HL-60 (cell line): ENCODE results near the gene NCMAP.
"Not testable (repeated sequence)": the region's sequence is repeated elsewhere in the genome, so short reads cannot be mapped to it uniquely, and the experiment has no call there.

ENCODE experiments used
- DNase-seq, 2 experiments: peaks; one replicate each; pipeline ENCODE4 v3.0.0-alpha.2; 2010 to 2020; ENCODE audit warnings: low read depth in 1 of 2, low spot score in 1 of 2
- H3K27ac ChIP-seq: fragments of 250-450 bp; sonication (Bioruptor Pico); replicated peaks from 2 replicates; pipeline ENCODE4 v1.5.1; 2020; ENCODE audit warnings: mild to moderate bottlenecking, moderate library complexity
- H3K27me3 ChIP-seq: fragments of 250-450 bp; sonication (Bioruptor Pico); 2 replicates; pipeline ENCODE4 v1.5.1; 2021; ENCODE audit warnings: mild to moderate bottlenecking, moderate library complexity; ENCODE audit not compliant: insufficient read depth, poor library complexity, severe bottlenecking
- H3K4me3 ChIP-seq: replicated peaks from 2 replicates; pipeline ENCODE4 v1.5.1; 2011; ENCODE audit warnings: mild to moderate bottlenecking, control low read depth, low read length; ENCODE audit not compliant: insufficient read depth
- CTCF ChIP-seq: IDR thresholded peaks from one replicate; pipeline ENCODE4 v1.5.1; 2011; ENCODE audit warnings: low read length, control low read depth, inconsistent platforms; ENCODE audit not compliant: insufficient read depth
- GABPA ChIP-seq: IDR thresholded peaks from 2 replicates; pipeline ENCODE4 v1.6.1; 2012; ENCODE audit warnings: low read depth
- POLR2AphosphoS5 ChIP-seq: IDR thresholded peaks from 2 replicates; pipeline ENCODE4 v1.6.1; 2012; ENCODE audit warnings: low read depth
- REST ChIP-seq: IDR thresholded peaks from 2 replicates; pipeline ENCODE4 v1.6.1; 2012; ENCODE audit warnings: low read depth; ENCODE audit not compliant: insufficient replicate concordance
- SPI1 ChIP-seq: IDR thresholded peaks from 2 replicates; pipeline ENCODE4 v1.6.1; 2012; ENCODE audit warnings: low read depth, mild to moderate bottlenecking, borderline replicate concordance

NCMAP gene

GRCh38 chr1:24526940-24527542, 28.8 kb upstream of the NCMAP start:
- Histone ChIP-seq H3K27me3 (no peaks in the 10 kb centered on the region), H3K27ac (no peak overlapping the region), H3K4me3 (no peak overlapping the region)
- DNase-seq, result peak in 1 of 2 experiments; percentile 35
- TF ChIP-seq GABPA, result no peak
- TF ChIP-seq POLR2AphosphoS5, result no peak
- TF ChIP-seq CTCF, result no peak
- TF ChIP-seq SPI1, result no peak
- no peak for TF ChIP-seq REST

- TF ChIP-seq POLR2AphosphoS5, result no peak
- no peak for TF ChIP-seq GABPA
- TF ChIP-seq CTCF, result no peak
- TF ChIP-seq REST, result no peak
Observed at GRCh38 chr1:24528744-24529143, 27.1 kb upstream of the NCMAP start.

GRCh38 chr1:24529292-24529691, 26.6 kb upstream of the NCMAP start:
- not testable (repeated sequence) for H3K27me3 ChIP-seq

More at GRCh38 chr1:24528744-24529143, 27.1 kb upstream of the NCMAP start:
- Histone ChIP-seq H3K27ac (no peak overlapping the region), H3K27me3 (no peaks in the 10 kb centered on the region), H3K4me3 (no peak overlapping the region)
- no peak for DNase-seq

GRCh38 chr1:24535021-24535424, 20.9 kb upstream of the NCMAP start:
- Histone ChIP-seq H3K4me3 (peak overlapping the region; percentile 51), H3K27ac (peak overlapping the region; percentile 45; the same call in 1 of the 2 replicates), H3K27me3 (no peaks in the 10 kb centered on the region)
- peak in 1 of 2 experiments; percentile 39 for DNase-seq
- no peak for TF ChIP-seq POLR2AphosphoS5
- TF ChIP-seq REST, result no peak
- no peak for TF ChIP-seq GABPA
- no peak for TF ChIP-seq CTCF
- TF ChIP-seq SPI1, result no peak

More at GRCh38 chr1:24529292-24529691, 26.6 kb upstream of the NCMAP start:
- H3K4me3 ChIP-seq, DNase-seq, H3K27ac ChIP-seq: not testable (repeated sequence)
